GM12892 (cell line): ENCODE data around the gene CST11.
"Not testable (repeated sequence)": the region's sequence is repeated elsewhere in the genome, so short reads cannot be mapped to it uniquely, and the experiment has no call there.

ENCODE experiments used
- DNase-seq: peaks from one replicate; pipeline ENCODE4 v3.0.0; 2011; ENCODE audit not compliant: insufficient read length
- FAIRE-seq: peaks from 2 replicates; lab custom pipeline; 2011; peaks lifted over from hg19 to GRCh38; lab: Jason Lieb, UNC
- POLR2A ChIP-seq: IDR thresholded peaks from 2 replicates; pipeline ENCODE4 v1.6.1; 2011; ENCODE audit warnings: low read depth, low read length, control low read depth
- POLR2AphosphoS5 ChIP-seq: IDR thresholded peaks from 2 replicates; pipeline ENCODE4 v1.6.1; 2011; ENCODE audit warnings: low read depth, low read length, control low read depth
- TAF1 ChIP-seq: IDR thresholded peaks from 2 replicates; pipeline ENCODE4 v1.6.1; 2011; ENCODE audit warnings: low read depth, mild to moderate bottlenecking, control low read depth, low read length, borderline replicate concordance

The CST11 gene

GRCh38 chr20:23476015-23476754, 23.5 kb upstream of the CST11 start:
- DNase-seq (no peak), FAIRE-seq (no peak)
- TF ChIP-seq POLR2A (no peak), POLR2AphosphoS5 (no peak), TAF1 (no peak)

- TF ChIP-seq TAF1 (no peak), POLR2A (no peak), POLR2AphosphoS5 (no peak)
- DNase-seq (no peak), FAIRE-seq (no peak)
These were observed 22.7 kb upstream of the CST11 start for GRCh38 chr20:23475395-23475794.

- DNase-seq, FAIRE-seq: not testable (repeated sequence)
These were observed 20.6 kb upstream of the CST11 start for GRCh38 chr20:23473293-23473692.

- not testable (repeated sequence) for FAIRE-seq, DNase-seq
These were observed 19.6 kb upstream of the CST11 start for GRCh38 chr20:23472306-23472705.

- not testable (repeated sequence) for DNase-seq, FAIRE-seq
These were observed 14.3 kb upstream of the CST11 start for GRCh38 chr20:23466961-23467360.

GRCh38 chr20:23461180-23461579, 8.5 kb upstream of the CST11 start:
- TF ChIP-seq TAF1 (no peak), POLR2AphosphoS5 (no peak), POLR2A (no peak)
- DNase-seq = no peak
- no peak for FAIRE-seq

- DNase-seq = no peak
- no peak for TF ChIP-seq POLR2A
- TF ChIP-seq TAF1 = no peak
- TF ChIP-seq POLR2AphosphoS5 = no peak
- FAIRE-seq = no peak
These were observed 6.9 kb upstream of the CST11 start for GRCh38 chr20:23459461-23460150.

- no peak for TF ChIP-seq TAF1
- DNase-seq (no peak), FAIRE-seq (no peak)
These were observed 4.2 kb upstream of the CST11 start for GRCh38 chr20:23456873-23457272.

- no peak for FAIRE-seq
- TF ChIP-seq POLR2AphosphoS5 (no peak), POLR2A (no peak), TAF1 (no peak)
- DNase-seq = no peak
These were observed 3.7 kb upstream of the CST11 start for GRCh38 chr20:23456409-23456808.

GRCh38 chr20:23455639-23456038, 3.0 kb upstream of the CST11 start:
- FAIRE-seq (no peak), DNase-seq (no peak)
- TF ChIP-seq POLR2AphosphoS5 = no peak
- TF ChIP-seq POLR2A = no peak
- no peak for TF ChIP-seq TAF1

GRCh38 chr20:23454816-23455215, 2.1 kb upstream of the CST11 start:
- DNase-seq (no peak), FAIRE-seq (no peak)
- TF ChIP-seq POLR2AphosphoS5 (no peak), TAF1 (no peak), POLR2A (no peak)

- no peak for TF ChIP-seq TAF1
- TF ChIP-seq POLR2A = no peak
- no peak for TF ChIP-seq POLR2AphosphoS5
- DNase-seq (no peak), FAIRE-seq (peak; percentile 51)
These were observed 1.2 kb upstream of the CST11 start for GRCh38 chr20:23453549-23454543.
